Stimulated activated CD4-positive, alpha-beta T cell treated with anti-CD3 and anti-CD28 coated beads, Interleukin-12 subunit alpha, Interleukin-12 subunit beta, amount 100 ng/mL, for 24 hours (primary cell): Measurements from ENCODE around the gene RGMA.
"Not testable (repeated sequence)": the region's sequence is repeated elsewhere in the genome, so short reads cannot be mapped to it uniquely, and the experiment has no call there.

Experiments
- DNase-seq, 2 experiments: peaks; one replicate each; pipeline ENCODE4 v3.0.0-alpha.2; 2020; ENCODE audit warnings: low read depth in 2 of 2

RGMA gene

DNA sequence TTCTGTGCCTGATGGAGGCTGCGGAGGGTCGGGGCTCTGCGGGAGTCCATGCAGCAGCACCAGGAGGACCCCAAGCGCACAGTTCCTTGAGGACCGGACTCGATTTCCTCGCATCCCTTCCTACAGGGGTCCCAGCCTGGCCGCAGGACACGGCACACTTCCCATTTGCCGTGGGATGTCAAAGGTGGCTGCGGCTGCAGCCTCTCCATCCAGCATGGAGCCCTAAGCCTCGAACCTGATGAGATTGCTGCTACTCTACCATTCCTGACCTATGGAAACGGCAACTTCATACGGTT is 40.6 kb downstream of the RGMA start:
- DNase-seq, result no peak

GRCh38 chr15:93047621-93048425 is 41.2 kb downstream of the RGMA start:
- no peak for DNase-seq

- DNase-seq, result no peak
Measured at GRCh38 chr15:93046721-93047120, 42.3 kb downstream of the RGMA start.

- no peak for DNase-seq
Measured at GRCh38 chr15:93046120-93046519, 42.9 kb downstream of the RGMA start.

DNA sequence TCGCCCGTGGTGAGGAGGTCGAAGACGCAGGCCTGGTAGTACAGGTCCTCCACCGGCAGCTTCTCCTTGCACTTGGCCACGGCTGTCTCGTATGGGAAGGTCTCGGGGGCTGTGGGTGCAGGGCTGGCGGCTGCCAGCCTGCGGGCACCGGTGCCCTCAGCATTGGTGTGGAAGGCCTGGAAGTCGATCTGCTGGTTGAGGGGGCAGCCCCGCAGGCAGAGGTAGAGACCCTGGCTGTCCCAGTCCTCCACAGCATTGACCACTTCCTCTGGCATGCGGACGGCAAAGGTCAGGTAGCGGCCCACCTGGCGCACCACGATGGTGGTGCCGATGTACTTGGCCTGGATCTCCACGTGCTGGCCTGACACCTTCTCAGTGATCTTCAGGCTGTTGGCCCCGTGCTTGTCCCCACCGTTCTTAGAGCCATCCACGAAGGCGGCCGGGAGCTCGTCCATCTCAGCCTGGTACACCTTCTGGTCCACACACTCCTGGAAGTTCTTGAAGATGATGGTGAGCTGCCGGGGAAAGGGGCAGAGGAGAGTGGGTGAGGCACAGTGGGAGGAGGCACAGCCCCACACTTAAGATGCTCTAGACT is 43.7 kb downstream of the RGMA start:
- no peak for DNase-seq

DNA sequence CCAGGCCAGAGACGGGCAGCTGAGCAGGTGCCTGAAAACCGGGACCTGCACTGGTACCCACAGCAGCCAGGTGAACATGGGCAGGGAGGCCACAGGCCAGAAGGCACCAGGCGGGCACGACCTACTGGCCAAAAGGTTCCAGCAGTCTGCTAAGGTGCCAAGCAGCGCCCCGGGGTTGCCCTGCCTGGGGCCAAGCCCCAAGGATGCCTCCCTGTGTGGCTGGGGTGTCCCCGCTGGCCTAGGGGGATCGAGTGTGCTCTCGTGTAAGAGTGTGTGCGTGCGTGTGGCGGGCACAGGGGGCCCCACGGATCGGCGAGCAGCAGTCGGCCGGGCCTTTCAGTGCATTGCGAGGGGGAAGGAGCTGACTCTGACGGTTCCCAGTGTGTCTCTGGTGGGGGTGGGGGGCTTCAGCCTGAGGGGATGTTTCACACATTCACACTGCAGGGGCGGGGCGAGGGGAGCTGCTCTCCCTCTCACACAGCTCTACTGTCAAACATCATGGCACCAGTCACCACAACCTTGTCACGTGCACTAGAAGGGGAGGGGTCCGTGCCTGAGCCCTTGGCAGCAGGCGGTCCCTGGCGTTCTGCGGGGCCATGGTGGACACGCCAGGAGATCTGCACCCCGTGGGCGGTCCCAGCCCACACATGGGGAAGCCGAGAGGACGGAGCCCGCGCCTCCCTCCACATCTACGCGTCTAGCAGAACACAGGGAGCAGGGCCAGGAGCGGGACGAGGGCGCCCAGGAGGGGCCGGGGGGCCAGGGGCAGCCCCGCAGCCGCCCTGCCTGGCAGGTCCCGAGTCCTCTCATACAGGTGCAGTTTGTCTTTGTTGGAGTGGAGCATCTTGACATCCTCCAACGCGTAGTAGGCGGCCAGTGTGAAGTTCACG is 44.5 kb downstream of the RGMA start:
- DNase-seq, result no peak

DNA sequence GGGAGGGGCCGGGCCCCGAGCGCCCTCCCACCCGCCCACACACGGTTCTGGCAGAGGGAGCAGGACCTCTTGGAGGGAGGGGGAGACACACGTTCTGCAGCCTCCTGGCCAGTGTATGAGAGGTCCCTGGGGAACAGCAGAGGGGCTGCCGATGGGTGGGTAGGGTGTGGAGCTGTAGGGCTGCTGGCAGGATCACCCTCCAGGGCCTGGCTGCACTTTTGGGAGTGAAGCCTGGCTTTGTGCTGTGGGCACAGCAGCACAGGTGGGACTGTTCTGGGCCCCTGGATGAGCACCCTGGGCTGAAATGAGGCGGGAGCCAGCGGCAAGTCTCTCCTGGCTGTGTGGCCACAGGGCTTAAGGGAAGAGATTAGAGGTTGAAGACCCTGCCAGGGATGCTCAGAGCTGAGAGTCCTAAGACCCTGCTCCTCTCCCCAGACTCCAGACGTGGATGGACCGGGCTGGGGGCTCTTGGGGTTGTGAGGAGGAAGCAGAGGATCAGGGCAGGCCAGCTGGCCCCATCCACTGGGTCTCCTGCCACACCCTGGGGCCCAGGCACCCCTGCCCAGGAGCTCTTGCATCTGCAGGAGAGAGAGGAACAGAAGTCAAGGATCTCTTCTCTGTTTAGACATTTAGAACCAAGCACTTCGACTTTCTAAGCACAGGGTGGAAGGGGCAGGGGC is 45.2 kb downstream of the RGMA start:
- DNase-seq, result no peak

DNA sequence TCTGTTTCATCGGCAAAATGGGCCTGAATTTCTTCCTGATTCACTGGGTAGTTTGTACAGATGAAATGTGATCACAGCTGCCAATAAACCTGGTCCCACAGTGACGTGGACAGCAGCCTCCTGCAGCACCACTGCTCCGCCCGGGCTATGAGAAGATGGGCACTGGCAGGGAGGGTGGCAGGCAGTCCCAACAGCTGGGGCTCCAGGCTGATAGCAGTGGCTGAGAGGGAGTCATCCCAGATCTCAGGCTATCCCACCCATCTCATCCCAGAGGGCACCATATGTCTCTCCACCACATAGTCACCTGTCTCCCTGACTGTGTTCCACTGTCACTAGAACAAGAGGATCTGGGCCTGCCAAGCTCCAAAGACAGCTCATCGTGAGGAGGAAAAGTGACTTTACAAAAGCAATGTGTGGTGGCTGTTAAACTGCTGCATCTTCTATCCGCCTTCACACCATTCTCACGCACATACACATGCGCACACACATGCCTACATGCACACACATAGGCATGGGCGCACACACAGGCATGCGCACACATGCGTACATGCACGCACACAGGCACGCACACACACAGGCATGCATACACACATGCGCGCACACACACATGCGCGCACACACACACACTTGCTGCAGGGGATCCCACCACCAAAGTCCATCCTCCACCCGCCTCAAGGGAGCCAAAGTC is 46.2 kb downstream of the RGMA start:
- no peak for DNase-seq

DNA sequence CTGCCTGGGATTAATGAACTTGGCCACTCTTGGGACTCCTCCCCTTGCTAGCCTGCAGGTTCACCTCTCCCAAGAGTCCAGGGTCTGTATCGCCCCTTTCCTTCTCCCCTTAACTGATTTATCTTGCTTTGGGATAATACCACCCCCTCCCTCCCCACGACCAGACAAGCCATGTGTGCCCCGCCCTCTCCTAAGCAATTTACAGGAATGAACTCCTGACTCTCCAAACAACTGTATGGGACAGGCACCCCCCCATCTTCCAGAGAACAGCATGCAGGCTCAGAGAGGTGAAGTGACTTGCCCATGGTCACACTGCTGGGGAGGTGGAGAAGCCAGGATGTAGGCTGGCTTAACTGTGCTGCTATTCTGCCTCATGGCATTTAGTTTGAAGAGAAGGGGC is 46.8 kb downstream of the RGMA start:
- no peak for DNase-seq

- no peak for DNase-seq
Measured at GRCh38 chr15:93041159-93041547, 47.9 kb downstream of the RGMA start.

DNA sequence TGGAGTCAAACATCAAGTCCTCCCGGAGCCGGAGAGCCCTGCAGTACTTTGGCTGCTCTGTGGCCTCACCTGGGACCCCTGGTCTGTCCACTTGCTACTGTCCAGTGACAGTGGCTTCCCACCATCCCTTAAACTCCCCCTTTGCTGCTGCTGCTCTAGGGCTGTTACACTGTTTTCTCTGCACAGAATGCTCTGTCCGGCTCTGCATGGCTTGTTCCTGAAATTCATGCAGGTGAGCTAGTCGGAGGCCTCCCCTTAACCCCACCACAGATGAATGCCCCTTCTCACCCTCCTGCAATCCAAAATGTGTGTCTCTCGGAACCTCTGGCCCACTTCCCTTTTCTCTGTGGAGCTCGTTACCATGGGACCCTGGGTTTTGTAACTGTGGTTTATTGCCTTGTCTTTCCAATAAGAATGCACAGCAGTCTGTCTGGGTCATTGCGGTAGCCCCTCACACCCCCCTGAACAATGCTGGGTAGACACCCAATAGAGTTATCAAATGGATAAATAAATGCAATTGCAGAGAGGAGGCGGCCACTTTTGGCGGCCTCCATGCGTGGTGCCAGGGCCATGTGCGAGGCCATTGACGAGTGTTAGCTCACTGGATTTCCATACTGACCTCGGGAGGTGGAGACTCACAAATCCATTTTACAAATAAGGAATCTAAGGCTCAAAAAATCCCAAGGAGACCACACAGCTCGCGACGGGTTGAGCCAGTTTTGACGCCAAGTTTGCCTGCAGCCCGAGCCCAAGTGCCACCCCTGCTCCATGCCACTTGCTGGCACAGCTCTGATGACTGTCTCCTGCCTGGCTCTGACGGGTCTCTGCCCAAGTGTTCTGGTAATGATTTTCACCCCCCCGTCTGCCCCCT is 48.5 kb downstream of the RGMA start:
- no peak for DNase-seq

- not testable (repeated sequence) for DNase-seq
Measured at GRCh38 chr15:93039562-93040287, 49.3 kb downstream of the RGMA start.

DNA sequence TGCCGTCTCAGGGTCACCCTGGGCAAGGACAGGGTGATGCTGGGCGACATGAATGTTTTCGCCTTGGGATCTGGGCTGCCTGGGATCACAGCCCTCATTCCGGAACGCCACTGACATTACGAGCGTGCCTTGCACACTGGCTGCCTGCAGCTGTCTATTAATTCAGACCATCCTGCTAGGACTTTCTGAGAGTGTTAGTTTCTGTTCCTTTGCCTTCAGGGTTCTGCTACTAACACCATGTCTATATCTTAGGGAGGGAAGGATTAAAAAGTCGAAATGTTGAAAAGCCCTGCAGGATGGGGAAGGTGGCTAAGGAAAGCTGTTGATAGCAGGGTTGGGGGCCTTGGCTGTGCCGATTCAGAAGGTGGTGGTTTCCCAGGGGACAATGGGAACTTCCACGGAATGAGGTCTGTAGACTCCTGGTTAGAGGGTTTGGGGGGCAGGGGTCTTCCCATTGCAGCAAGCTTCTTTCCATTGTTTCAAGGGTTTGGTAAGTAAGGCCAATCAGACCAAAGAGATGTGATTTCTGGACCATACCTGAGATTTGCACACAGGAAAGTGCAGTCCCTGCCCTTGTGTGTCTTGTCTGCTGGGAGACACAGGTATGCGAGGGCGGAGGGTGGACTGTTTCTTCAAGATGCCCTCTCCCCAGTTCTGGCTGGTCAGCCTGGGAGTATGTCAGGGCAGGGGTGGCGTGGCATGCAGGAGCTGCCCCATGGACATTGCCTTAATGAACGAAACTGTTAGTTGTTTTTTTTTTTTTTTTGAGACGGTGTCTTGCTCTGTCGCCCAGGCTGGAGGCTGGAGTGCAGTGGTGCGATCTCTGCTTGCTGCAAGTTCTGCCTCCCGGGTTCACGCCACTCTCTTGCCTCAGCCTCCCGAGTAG is 50.9 kb downstream of the RGMA start:
- DNase-seq, result no peak

GRCh38 chr15:93036951-93037819 is 51.8 kb downstream of the RGMA start:
- no peak for DNase-seq

DNA sequence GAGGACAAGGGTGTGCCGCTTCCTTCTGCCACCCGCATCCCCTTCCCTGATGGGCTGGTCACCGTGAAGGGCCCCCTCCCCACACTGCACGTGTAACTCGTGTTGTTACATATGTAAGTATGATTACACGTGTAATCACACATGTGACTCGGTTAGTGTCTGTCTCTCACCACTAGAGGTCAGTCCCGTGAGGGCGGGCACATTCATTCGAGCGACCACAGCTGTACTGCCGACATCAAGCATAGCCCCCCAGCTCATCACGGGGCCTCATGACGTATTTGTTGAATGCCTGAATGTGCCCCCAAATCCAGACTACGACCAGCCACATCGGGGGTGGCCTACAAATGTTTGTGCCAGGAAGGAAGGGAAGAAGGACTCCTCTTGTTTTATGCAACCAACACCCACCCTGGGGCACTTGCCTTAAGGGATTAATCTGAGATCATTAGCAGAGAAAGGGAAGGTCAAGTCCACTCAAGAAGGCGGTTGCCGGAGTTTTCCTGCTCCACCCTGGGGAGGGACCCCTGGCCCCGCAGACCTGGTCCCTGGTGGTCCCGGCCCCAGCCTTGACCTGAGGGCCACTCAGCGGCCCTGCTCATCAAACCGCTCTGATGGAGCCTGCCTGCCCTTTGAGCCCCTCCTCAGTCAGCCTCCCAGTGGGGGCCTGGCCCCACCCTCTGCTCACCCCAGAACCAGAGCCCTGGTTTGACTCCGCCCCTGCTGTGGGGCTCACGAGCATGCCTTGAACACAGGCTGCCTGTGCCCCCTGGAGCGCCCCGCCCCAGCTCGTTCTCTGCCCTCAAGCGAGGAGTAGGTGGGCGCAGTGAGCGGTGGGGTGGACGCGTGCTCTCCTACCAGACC is 52.8 kb downstream of the RGMA start:
- DNase-seq, result peak in 1 of 2 experiments; percentile 23

- no peak for DNase-seq
Measured at GRCh38 chr15:93035092-93035915, 53.7 kb downstream of the RGMA start.
